ENCODE data around the gene FOXN3.

The FOXN3 gene

GRCh38 chr14:89417091-89417464, at the start of gene FOXN3:
TSS of gene FOXN3 (minus strand) at chr14:89417233. CDS start at chr14:89412476, 4,757 bp downstream.
- peak; percentile 76 for DNase-seq (ENCODE audit: low read depth in 2 of 2)

DNA sequence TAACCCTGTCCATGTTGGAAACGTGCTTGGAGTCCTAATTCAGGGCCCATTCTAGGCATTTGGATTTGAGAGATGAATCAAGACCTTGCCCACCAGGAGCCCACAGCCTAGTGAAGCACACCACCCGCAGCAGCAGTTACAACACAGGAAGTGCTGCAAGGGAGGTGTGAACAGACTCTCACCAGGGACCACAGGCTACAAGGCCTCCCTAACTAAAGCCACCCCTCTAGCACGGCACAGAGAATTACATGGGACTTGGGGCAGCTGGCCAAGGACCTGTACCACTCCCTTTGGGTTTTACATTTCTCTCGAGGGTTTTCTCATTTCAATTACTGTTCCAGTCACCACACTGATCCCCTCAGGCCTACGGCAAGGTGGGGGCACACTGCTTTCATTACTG, 49.5 kb upstream of the FOXN3 start:
- no peak for DNase-seq (ENCODE audit: low read depth in 2 of 2)

- DNase-seq (ENCODE audit: low read depth in 2 of 2) = no peak
These were observed 48.8 kb upstream of the FOXN3 start for GRCh38 chr14:89465876-89466275.

DNA sequence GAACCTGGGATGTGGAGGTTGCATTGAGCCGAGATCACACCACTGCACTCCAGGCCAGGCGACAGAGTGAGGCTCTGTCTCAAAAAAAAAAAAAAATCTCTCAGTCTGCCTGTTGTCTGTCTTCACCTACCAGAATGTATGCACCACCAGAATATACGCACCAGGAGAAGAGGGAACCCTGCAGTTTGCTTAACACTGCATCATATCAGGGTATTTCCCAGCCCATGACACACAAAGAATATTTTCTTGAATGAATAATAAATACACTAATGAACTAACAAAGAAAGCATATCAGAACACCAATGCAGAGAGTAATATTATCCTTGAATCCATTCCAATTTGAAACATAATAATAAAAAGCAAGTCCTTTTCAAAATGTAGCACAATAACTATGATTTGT, 44.2 kb upstream of the FOXN3 start:
- DNase-seq (ENCODE audit: low read depth in 2 of 2) = no peak

- no peak for DNase-seq (ENCODE audit: low read depth in 2 of 2)
These were observed 41.8 kb upstream of the FOXN3 start for GRCh38 chr14:89458713-89459420.

GRCh38 chr14:89457007-89457406, 40.0 kb upstream of the FOXN3 start:
- no peak for DNase-seq (ENCODE audit: low read depth in 2 of 2)

DNA sequence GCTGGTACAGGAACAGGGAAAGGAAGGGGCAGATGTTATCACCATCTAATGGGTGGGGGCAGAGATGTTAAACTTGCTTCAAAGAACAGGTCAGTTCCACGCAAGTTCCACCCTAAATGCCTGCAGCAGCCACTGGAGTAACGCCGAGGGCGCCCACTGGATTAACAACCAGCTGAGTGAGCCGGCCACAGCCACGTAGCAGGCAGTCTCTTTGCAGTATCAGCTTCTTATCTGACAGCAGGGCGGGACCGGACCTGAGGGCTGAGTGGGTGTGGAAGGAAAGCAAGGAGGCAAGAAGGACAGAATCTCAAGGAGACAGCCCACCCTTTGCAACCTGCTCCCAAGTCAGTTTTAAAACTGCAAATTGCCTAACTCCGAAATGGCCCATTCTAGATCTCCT, 38.4 kb upstream of the FOXN3 start:
- DNase-seq (ENCODE audit: low read depth in 2 of 2) = no peak

GRCh38 chr14:89454996-89455395, 38.0 kb upstream of the FOXN3 start:
- no peak for DNase-seq (ENCODE audit: low read depth in 2 of 2)

- DNase-seq (ENCODE audit: low read depth in 2 of 2) = no peak
These were observed 35.2 kb upstream of the FOXN3 start for GRCh38 chr14:89452281-89452680.

GRCh38 chr14:89451229-89451628, 34.2 kb upstream of the FOXN3 start:
- no peak for DNase-seq (ENCODE audit: low read depth in 2 of 2)

DNA sequence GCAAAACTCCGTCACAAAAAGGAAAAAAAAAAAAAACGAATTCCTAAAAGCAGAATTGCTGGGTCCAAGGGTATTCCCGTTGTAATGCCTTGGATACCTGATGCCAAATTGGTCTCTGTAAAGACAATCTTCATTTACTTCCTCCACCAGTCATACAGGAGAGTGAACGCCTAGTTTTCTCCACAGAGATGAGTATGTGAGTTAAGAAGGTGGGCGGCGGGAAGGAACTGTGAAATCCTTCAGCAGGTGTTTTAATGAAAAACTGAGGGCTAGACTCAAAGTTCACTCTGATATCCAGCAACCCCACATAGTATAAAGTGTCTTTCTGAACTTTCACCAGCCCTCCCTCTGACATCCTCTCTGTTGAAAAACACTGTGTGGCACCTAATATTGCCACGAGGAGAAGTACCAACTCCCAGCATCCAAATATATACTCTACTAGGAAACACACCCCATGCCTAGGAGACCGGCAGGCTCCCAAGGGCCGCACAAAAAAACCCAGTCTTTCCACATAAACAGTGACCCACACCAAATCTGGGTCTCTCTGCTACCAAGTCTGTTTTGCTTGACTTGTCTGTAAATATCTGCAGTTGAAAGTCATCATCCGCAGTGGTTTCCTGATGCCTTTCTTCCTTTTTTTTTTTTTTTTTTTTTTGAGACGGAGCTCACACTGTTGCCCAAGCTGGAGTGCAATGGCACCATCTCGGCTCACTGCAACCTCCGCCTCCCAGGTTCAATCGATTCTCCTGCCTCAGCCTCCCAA, 30.3 kb upstream of the FOXN3 start:
- no peak for DNase-seq (ENCODE audit: low read depth in 2 of 2)

- peak in 1 of 2 donors; percentile 37 for DNase-seq (ENCODE audit: low read depth in 2 of 2)
These were observed 28.4 kb upstream of the FOXN3 start for GRCh38 chr14:89445273-89445973.

DNA sequence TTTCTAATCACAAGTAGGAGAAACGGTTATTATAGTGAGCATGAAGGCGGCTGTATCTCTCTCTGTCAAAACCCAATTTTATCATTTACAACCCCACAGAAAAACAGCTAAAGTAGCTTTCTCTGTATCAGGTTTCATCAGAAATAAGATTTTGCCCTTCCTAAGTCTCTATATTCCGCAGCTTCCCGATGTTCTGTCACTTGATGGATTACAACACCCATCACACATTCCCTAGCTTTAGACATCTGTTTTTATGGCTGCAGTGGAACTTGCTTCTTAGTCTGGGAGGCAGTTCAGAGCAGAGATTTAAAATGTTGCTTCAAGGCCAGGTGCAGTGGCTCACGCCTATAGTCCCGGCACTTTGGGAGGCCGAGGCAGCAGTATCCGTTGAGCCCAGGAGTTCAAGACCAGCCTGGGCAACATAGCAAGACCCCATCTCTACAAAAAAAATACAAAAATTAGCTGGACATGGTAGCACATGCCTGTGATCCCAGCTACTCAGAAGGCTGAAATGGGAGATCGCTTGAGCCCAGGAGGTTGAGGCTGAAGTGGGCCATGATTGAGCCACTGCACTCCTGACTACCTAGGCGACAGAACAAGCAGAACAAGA, 27.6 kb upstream of the FOXN3 start:
- no peak for DNase-seq (ENCODE audit: low read depth in 2 of 2)

- DNase-seq (ENCODE audit: low read depth in 2 of 2) = no peak
These were observed 27.0 kb upstream of the FOXN3 start for GRCh38 chr14:89444044-89444443.

DNA sequence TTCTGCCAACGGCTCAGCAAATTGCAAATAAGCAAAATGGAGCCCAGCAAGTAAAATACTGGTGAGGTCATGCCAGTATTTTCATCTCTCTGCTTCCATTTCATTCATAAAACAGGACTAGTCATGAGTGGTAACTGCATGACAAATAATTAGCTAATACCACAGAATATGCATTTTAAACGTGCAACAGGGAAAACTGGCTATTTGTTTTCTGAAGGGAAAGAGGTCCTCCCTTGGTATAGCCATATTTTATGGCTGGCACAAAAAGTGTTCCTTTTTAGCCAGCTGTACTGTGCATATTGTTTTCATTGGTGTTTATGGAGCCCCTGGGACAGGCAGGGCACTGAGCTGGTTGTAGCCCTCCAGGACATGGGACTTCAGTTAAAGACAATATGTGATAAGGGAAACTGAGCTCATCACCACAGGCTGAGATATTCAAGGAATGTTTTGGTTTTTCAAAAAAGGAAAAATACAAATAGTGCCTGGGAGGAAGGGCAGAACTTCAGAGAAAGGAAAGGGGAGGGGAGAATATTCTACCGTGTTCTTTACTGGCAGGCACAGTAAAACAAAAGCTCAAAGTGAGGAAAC, 26.1 kb upstream of the FOXN3 start:
- DNase-seq (ENCODE audit: low read depth in 2 of 2) = no peak

DNA sequence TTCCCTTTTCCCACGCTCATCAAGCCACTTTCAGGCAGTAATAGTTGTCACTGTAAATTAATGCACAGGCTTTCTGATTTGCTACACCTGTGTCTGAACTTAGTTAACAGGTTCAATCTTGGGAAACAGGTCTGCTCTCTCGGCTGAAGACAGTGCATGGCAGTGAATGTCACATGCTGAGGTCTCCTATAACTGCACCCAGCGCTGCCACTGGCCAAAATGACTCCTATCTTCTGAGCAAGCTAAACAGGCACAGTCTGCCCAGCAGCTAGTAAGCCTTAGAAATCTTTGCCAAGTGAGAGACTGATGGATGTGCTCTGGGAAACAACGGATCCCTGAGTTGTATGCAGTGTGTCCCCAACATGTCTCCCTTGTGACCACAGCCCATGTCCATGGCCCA, 25.2 kb upstream of the FOXN3 start:
- DNase-seq (ENCODE audit: low read depth in 2 of 2) = no peak

DNA sequence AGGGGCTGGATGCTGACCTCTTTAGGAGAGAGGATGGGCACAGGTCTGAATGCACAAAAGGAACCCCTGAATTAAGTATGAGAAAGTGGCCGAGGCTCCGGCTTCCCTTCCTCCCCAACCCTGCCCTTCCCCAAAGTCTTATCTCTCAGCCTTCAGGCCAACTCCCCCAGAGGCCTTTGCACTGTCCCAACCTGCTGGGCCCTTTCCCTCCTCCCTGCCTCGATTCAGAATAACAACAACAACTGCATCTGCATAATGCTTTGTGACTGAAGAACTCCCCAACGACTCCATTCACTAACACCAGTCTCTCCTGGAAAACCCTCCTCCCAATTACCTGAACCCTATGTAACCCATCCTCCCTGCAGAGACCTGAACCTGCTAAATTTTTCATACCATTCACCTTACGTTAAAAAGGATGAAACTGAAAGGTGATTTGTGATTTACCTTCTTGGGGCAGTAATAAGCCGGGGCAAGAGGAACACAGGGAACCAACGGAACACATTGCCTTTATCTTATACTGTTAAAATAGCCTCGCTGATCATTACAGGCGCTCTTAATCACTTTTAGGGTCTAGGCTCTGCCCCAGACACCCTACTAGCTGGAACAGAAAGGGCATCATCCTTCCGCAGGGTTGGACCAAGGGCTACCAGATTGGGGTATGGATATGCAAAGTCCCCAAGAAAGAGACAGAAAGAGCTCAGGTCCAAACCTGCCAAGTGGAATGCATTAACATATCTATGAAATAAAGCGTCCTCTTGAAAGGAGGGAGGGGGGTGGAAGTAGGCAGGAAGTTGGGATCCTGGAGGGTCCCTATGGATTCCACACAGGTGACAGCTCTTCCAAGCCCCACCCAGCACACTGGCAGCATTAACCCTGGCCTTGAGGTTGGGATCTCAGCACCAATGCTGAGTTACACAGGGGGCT, 24.2 kb upstream of the FOXN3 start:
- no peak for DNase-seq (ENCODE audit: low read depth in 2 of 2)

DNA sequence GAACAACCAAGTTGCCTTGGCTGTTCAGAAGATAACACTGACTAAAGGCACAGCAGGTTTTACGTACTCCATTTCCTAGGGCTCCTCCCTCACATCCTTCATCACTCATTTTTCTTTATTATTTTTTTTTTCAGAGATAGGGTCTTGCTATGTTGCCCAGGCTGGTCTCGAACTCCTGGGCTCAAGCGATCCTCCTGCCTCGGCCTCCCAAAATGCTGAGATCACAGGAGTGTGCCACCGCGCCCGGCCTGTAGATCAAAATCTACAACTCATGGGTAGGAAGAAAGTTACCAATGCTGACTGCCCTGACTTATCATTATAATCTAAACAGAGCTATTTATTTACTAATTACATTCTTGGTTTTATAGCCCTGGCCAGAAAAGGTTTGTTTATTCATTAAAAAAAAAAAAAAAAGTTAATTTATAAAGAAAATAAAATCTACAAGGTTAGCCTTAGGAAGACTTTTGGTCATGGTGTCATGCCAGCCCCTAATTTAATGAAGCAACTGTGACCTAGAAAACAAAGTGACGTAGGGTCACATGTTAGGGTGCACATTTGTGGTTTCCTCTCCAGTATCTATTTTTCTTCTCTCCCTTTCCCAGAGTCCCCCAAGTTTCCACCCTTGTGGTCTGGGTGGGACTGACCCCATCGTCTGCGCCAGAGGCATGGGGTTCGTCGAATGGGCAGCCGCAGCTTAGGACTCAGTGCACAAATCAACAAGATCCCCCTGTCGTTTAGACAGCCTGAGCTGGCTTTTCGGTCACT, 19.0 kb upstream of the FOXN3 start:
- DNase-seq (ENCODE audit: low read depth in 2 of 2) = no peak

DNA sequence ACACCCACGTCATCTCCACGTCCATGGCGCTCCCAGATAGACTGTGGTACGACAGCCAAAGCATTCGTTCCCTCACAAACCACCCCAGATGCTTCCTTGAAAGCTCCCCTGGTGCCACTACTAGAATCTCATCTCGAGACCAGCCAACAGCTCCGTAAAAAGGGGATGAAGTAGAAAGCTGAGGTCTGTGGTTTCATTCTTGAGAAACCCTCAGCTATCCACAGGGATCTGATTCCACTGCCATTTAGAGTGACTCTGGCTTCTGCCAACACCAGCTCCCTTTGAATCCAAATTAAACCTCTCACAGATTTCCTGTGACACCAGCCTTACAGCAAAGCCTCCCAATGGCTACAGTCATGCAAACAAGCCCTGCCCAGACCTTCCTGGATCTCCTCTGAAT, 18.5 kb upstream of the FOXN3 start:
- no peak for DNase-seq (ENCODE audit: low read depth in 2 of 2)

- DNase-seq (ENCODE audit: low read depth in 2 of 2) = no peak
These were observed 15.2 kb upstream of the FOXN3 start for GRCh38 chr14:89432226-89432625.
